HCT116 (cell line): ENCODE results near the gene PDHB. TPM values are rescaled to one million over a fixed set of nuclear protein-coding genes. Genes with fewer than 3 reads are reported as not detected.
A peak's percentile ranks its signal among the peaks of the same experiment; 100 is the strongest.

ENCODE experiments used
- ATAC-seq: fragments of 200-7000 bp; cut with Tn5 transposase; 2 replicates; pipeline ENCODE4 v1.9.1; 2020; ENCODE audit warnings: mild to moderate bottlenecking, moderate library complexity
- BruUV-seq: library from RNA; stranded (reverse); fragments of 400-500 nt; replicated peaks from 2 replicates; lab custom pipeline; 2021; lab: Mats Ljungman, UMichigan
- CTCF ChIA-PET: fragments of 300-600 bp; sonication (Branson Sonifier 250); formaldehyde crosslinking; loops from one replicate; lab custom pipeline; 2021; ENCODE audit warnings: antibody characterized with exemption; lab: Charles Lee
- POLR2A ChIA-PET: fragments of 300-600, 350-600 bp; sonication (Branson Sonifier 250); formaldehyde crosslinking; loops from one replicate; lab custom pipeline; 2021; ENCODE audit warnings: antibody characterized with exemption; lab: Charles Lee
- RAD21 ChIA-PET, 2 experiments: fragments of 300-600 bp; sonication (Branson Sonifier 250); formaldehyde crosslinking; loops; one replicate each; lab custom pipeline; 2023; ENCODE audit warnings: low total read pairs in 2 of 2; ENCODE audit not compliant: uncharacterized antibody in 2 of 2, unreplicated experiment in 2 of 2, low non-redundant PET in 1 of 2; lab: Charles Lee
- DNase-seq: peaks from one replicate; pipeline ENCODE4 v3.0.0-alpha.2; 2010; ENCODE audit warnings: low read depth, low spot score
- H2AFZ ChIP-seq: fragments of 200-600 bp; shearing (Covaris generic), sonication (generic); 2 replicates; pipeline ENCODE4 v1.6.1; 2017; ENCODE audit warnings: low read depth, mixed run types, mixed read lengths, antibody characterized with exemption, low read length; ENCODE audit not compliant: poor library complexity, severe bottlenecking
- H3K27ac ChIP-seq: 2 replicates; pipeline ENCODE4 v1.5.1; 2012; ENCODE audit warnings: low read depth, low read length
- H3K27me3 ChIP-seq: fragments of 200-600 bp; sonication (generic); 2 replicates; pipeline ENCODE4 v1.6.1; 2016; ENCODE audit warnings: mixed run types, low read length, mixed read lengths; ENCODE audit not compliant: insufficient read depth
- H3K36me3 ChIP-seq, 2 experiments: fragments of 200-500 bp in 1 of 2; fragments of 200-600 bp in 1 of 2; sonication (Bioruptor generic) in 1 of 2; sonication (generic) in 1 of 2; 2 replicates each; pipeline versions ENCODE4 v1.5.1 to v1.6.1; 2014 to 2016; ENCODE audit warnings: low read length in 2 of 2, inconsistent platforms in 1 of 2, mixed read lengths in 1 of 2, mixed run types in 1 of 2; ENCODE audit not compliant: insufficient read depth in 2 of 2, control insufficient read depth in 1 of 2
- H3K4me1 ChIP-seq, 2 experiments: fragments of 200-600 bp in 1 of 2; sonication (generic) in 1 of 2; 2 replicates each; pipeline versions ENCODE4 v1.5.1 to v1.6.1; 2012 to 2017; ENCODE audit warnings: low read length in 2 of 2, inconsistent platforms in 1 of 2, mild to moderate bottlenecking in 1 of 2, mixed read lengths in 1 of 2, mixed run types in 1 of 2, moderate library complexity in 1 of 2; ENCODE audit not compliant: insufficient read depth in 2 of 2, control insufficient read depth in 1 of 2
- H3K4me2 ChIP-seq: fragments of 200-600 bp; sonication (generic); 2 replicates; pipeline ENCODE4 v1.6.1; 2017; ENCODE audit warnings: mixed run types, low read length, mixed read lengths
- H3K4me3 ChIP-seq, 2 experiments: fragments of 200-600 bp in 1 of 2; sonication (generic) in 1 of 2; replicated peaks in 1 of 2; 2 replicates each; pipeline ENCODE4 v1.5.1; 2011 to 2016; ENCODE audit warnings: low read length in 2 of 2, control low read depth in 1 of 2, low read depth in 1 of 2, mild to moderate bottlenecking in 1 of 2, mixed read lengths in 1 of 2, mixed run types in 1 of 2
- H3K79me2 ChIP-seq: fragments of 200-600 bp; sonication (generic); 2 replicates; pipeline ENCODE4 v1.6.1; 2017; ENCODE audit warnings: mild to moderate bottlenecking, mixed run types, low read length, moderate library complexity, mixed read lengths; ENCODE audit not compliant: insufficient read depth
- H3K9ac ChIP-seq: fragments of 200-600 bp; sonication (generic); 2 replicates; pipeline ENCODE4 v1.6.1; 2016; ENCODE audit warnings: low read length, mixed read lengths
- H3K9me2 ChIP-seq: fragments of 200-600 bp; sonication (generic), shearing (Covaris generic); 2 replicates; pipeline ENCODE4 v1.6.1; 2017; ENCODE audit warnings: mixed run types, mild to moderate bottlenecking, moderate library complexity; ENCODE audit not compliant: insufficient read depth
- H3K9me3 ChIP-seq, 2 experiments: fragments of 200-500 bp in 1 of 2; fragments of 200-600 bp in 1 of 2; sonication (Bioruptor generic) in 1 of 2; sonication (generic) in 1 of 2; 2 replicates each; pipeline ENCODE4 v1.6.1; 2014 to 2017; ENCODE audit warnings: low read length in 2 of 2, mixed read lengths in 2 of 2, inconsistent platforms in 1 of 2, low read depth in 1 of 2, mild to moderate bottlenecking in 1 of 2, mixed run types in 1 of 2, moderate library complexity in 1 of 2; ENCODE audit not compliant: control insufficient read depth in 1 of 2, insufficient read depth in 1 of 2
- H4K20me1 ChIP-seq: fragments of 200-600 bp; sonication (generic), shearing (Covaris generic); 2 replicates; pipeline ENCODE4 v1.6.1; 2017; ENCODE audit warnings: mixed run types, mild to moderate bottlenecking, moderate library complexity; ENCODE audit not compliant: insufficient read depth
- ATF3 ChIP-seq: IDR thresholded peaks from 2 replicates; pipeline ENCODE4 v1.6.1; 2012
- CEBPB ChIP-seq: IDR thresholded peaks from 2 replicates; pipeline ENCODE4 v1.6.1; 2012; ENCODE audit warnings: low read depth
- CTCF ChIP-seq, 3 experiments: fragments of 200-600 bp in 1 of 3; sonication (generic) in 1 of 3; IDR thresholded peaks in 2 of 3; conservative IDR thresholded peaks in 1 of 3; 2 replicates each; pipeline ENCODE4 v1.5.1; 2012 to 2017; ENCODE audit warnings: low read depth in 2 of 3, low read length in 2 of 3, antibody characterized with exemption in 1 of 3, borderline replicate concordance in 1 of 3, control low read depth in 1 of 3, mild to moderate bottlenecking in 1 of 3, mixed read lengths in 1 of 3, mixed run types in 1 of 3, moderate library complexity in 1 of 3; ENCODE audit not compliant: insufficient read depth in 1 of 3
- EZH2 ChIP-seq: fragments of 200-600 bp; sonication (generic); IDR thresholded peaks from 2 replicates; pipeline ENCODE4 v1.6.1; 2017; ENCODE audit warnings: antibody characterized with exemption, mixed run types
- FOSL1 ChIP-seq: IDR thresholded peaks from 2 replicates; pipeline ENCODE4 v1.6.1; 2012; ENCODE audit warnings: low read depth
- JUND ChIP-seq: IDR thresholded peaks from 2 replicates; pipeline ENCODE4 v1.6.1; 2012
- MAX ChIP-seq: IDR thresholded peaks from 2 replicates; pipeline ENCODE4 v1.6.1; 2012
- POLR2A ChIP-seq: IDR thresholded peaks from 2 replicates; pipeline ENCODE4 v1.7.0; 2011; ENCODE audit warnings: borderline replicate concordance; ENCODE audit not compliant: insufficient read depth, insufficient read length; ENCODE audit errors: extremely low read depth
- RAD21 ChIP-seq: IDR thresholded peaks from 2 replicates; pipeline ENCODE4 v1.6.1; 2012; ENCODE audit warnings: low read depth, mild to moderate bottlenecking
- TCF7L2 ChIP-seq: IDR thresholded peaks from 2 replicates; pipeline ENCODE4 v1.7.0; 2011; ENCODE audit warnings: borderline replicate concordance, inconsistent platforms; ENCODE audit not compliant: insufficient read depth, insufficient read length; ENCODE audit errors: extremely low read depth
- YY1 ChIP-seq: IDR thresholded peaks from 2 replicates; pipeline ENCODE4 v1.6.1; 2011; ENCODE audit warnings: low read length, low read depth, moderate library complexity, mild to moderate bottlenecking; ENCODE audit not compliant: insufficient replicate concordance; ENCODE audit errors: extremely low read depth
- ZNF274 ChIP-seq: fragments of 200-500 bp; sonication (Bioruptor generic); IDR thresholded peaks from 2 replicates; pipeline ENCODE4 v1.6.1; 2014; ENCODE audit warnings: mild to moderate bottlenecking, low read depth, low read length, inconsistent platforms
- intact Hi-C: fragments of 100-400 bp; cut with micrococcal nuclease; formaldehyde crosslinking; loops from 2 replicates; pipeline ENCODE4 v1.10.0; 2022
- total RNA-seq: library from RNA; stranded (reverse); gene quantifications from one replicate; pipeline ENCODE4 v1.2.1, GENCODE V29; 2021; ENCODE audit not compliant: unreplicated experiment
- TF ChIP-seq, protein P1 (sequence below): IDR thresholded peaks from 2 replicates; pipeline ENCODE4 v1.6.1; 2012; ENCODE audit warnings: low read depth
- TF ChIP-seq, protein P2 (sequence below): IDR thresholded peaks from 2 replicates; pipeline ENCODE4 v1.6.1; 2011; ENCODE audit warnings: mild to moderate bottlenecking, low read length, moderate library complexity; ENCODE audit not compliant: insufficient replicate concordance; ENCODE audit errors: extremely low read depth

PDHB gene
- total RNA-seq, 1 experiment from 2014 or later = 60.2 TPM

GRCh38 chr3:58414538-58415197, 19.0 kb downstream of the PDHB start:
- ChIA-PET CTCF (interaction anchor here (0.9 to 1.9 kb wide), 7 partner anchors 9 to 237 kb away, joined by 3 to 6 read pairs (median 4); partner anchors contain the start of gene PXK), RAD21 (interaction anchor here in 1 of 2 experiments (0.9 kb wide), 1 partner anchor 227 kb away, joined by 3 read pairs; no protein-coding TSS in a partner anchor), POLR2A (no interaction called here)
- 0 out of 4 replicates have a peak, but pooled peaks cover 0 to 2% of the 10 kb centered on the region in 2 experiments for H3K36me3 ChIP-seq
- H3K4me1 ChIP-seq = peaks cover 2 to 3% of the 10 kb centered on the region in 2 experiments; a peak in 3 of 4 replicates
- ATAC-seq = peak; percentile 86
- intact Hi-C loops = loop anchor here (1.0 to 5.0 kb wide), 4 partner anchors 81 to 228 kb away; partner anchors contain the start of genes HTD2 and RPP14
- no TSS peak for BruUV-seq
- H3K27ac ChIP-seq = no peak overlapping the region
- H3K4me2 ChIP-seq = no peak overlapping the region
- no peaks in the 10 kb centered on the region for H3K27me3 ChIP-seq
- H4K20me1 ChIP-seq = no peaks in the 10 kb centered on the region
- H3K9me2 ChIP-seq = no peaks in the 10 kb centered on the region
- TF ChIP-seq CTCF (IDR thresholded peaks at IDR 0.05 in 2 of 3, conservative IDR thresholded peaks at IDR 0.05 in 1 of 3; ENCODE audit: borderline replicate concordance in 1 of 3, insufficient read depth in 1 of 3, low read depth in 2 of 3, low read length in 2 of 3) (peak; percentile 66 to 87 (median 80)), RAD21 (peak; percentile 74), MAX (no peak), ATF3 (no peak), JUND (no peak), POLR2A (no peak), FOSL1 (0 out of 2 replicates have a peak, but pooled peaks have one; percentile 6), EZH2 (no peak), CEBPB (no peak), TCF7L2 (no peak), ZNF274 (no peak), YY1 (no peak)
- TF ChIP-seq, protein P1, sequence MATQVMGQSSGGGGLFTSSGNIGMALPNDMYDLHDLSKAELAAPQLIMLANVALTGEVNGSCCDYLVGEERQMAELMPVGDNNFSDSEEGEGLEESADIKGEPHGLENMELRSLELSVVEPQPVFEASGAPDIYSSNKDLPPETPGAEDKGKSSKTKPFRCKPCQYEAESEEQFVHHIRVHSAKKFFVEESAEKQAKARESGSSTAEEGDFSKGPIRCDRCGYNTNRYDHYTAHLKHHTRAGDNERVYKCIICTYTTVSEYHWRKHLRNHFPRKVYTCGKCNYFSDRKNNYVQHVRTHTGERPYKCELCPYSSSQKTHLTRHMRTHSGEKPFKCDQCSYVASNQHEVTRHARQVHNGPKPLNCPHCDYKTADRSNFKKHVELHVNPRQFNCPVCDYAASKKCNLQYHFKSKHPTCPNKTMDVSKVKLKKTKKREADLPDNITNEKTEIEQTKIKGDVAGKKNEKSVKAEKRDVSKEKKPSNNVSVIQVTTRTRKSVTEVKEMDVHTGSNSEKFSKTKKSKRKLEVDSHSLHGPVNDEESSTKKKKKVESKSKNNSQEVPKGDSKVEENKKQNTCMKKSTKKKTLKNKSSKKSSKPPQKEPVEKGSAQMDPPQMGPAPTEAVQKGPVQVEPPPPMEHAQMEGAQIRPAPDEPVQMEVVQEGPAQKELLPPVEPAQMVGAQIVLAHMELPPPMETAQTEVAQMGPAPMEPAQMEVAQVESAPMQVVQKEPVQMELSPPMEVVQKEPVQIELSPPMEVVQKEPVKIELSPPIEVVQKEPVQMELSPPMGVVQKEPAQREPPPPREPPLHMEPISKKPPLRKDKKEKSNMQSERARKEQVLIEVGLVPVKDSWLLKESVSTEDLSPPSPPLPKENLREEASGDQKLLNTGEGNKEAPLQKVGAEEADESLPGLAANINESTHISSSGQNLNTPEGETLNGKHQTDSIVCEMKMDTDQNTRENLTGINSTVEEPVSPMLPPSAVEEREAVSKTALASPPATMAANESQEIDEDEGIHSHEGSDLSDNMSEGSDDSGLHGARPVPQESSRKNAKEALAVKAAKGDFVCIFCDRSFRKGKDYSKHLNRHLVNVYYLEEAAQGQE = no peak
- TF ChIP-seq, protein P2, sequence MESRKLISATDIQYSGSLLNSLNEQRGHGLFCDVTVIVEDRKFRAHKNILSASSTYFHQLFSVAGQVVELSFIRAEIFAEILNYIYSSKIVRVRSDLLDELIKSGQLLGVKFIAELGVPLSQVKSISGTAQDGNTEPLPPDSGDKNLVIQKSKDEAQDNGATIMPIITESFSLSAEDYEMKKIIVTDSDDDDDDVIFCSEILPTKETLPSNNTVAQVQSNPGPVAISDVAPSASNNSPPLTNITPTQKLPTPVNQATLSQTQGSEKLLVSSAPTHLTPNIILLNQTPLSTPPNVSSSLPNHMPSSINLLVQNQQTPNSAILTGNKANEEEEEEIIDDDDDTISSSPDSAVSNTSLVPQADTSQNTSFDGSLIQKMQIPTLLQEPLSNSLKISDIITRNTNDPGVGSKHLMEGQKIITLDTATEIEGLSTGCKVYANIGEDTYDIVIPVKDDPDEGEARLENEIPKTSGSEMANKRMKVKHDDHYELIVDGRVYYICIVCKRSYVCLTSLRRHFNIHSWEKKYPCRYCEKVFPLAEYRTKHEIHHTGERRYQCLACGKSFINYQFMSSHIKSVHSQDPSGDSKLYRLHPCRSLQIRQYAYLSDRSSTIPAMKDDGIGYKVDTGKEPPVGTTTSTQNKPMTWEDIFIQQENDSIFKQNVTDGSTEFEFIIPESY = no peak
- H2AFZ ChIP-seq = no peak overlapping the region
- H3K79me2 ChIP-seq = no peaks in the 10 kb centered on the region
- no peak overlapping the region for H3K4me3 ChIP-seq
- peak; percentile 44 for DNase-seq
- H3K9ac ChIP-seq = no peak overlapping the region
- no peaks in the 10 kb centered on the region for H3K9me3 ChIP-seq
